ENCODE measurements around the gene NCAM2. TPM values are rescaled to one million over a fixed set of nuclear protein-coding genes. Genes with fewer than 3 reads are reported as not detected.
"Not testable (repeated sequence)": the region's sequence is repeated elsewhere in the genome, so short reads cannot be mapped to it uniquely, and the experiment has no call there.

Gene NCAM2
- polyA plus RNA-seq, 3 donors: 5.7 to 9.8 (median 5.9) TPM

GRCh38 chr21:21101911-21102310 is 103.7 kb downstream of the NCAM2 start:
- DNase-seq: peak; percentile 3

- DNase-seq: no peak
Observed at GRCh38 chr21:21102896-21103295, 104.7 kb downstream of the NCAM2 start.

GRCh38 chr21:21103692-21104091 is 105.5 kb downstream of the NCAM2 start:
- DNase-seq: no peak

GRCh38 chr21:21109736-21110135 is 111.5 kb downstream of the NCAM2 start:
- DNase-seq: no peak

GRCh38 chr21:21111309-21111920 is 113.2 kb downstream of the NCAM2 start:
- DNase-seq: no peak

- no peak for DNase-seq
Observed at GRCh38 chr21:21114461-21114860, 116.3 kb downstream of the NCAM2 start.

- no peak for DNase-seq
Observed at GRCh38 chr21:21119091-21119490, 120.9 kb downstream of the NCAM2 start.

GRCh38 chr21:21122680-21123079 is 124.5 kb downstream of the NCAM2 start:
- no peak for DNase-seq

- DNase-seq: no peak
Observed at GRCh38 chr21:21132390-21132789, 134.2 kb downstream of the NCAM2 start.

GRCh38 chr21:21137986-21138385 is 139.8 kb downstream of the NCAM2 start:
- no peak for DNase-seq

GRCh38 chr21:21146587-21147373 is 148.6 kb downstream of the NCAM2 start:
- DNase-seq: no peak

- DNase-seq: no peak
Observed at GRCh38 chr21:21147374-21147745, 149.2 kb downstream of the NCAM2 start.

- no peak for DNase-seq
Observed at GRCh38 chr21:21148009-21148408, 149.8 kb downstream of the NCAM2 start.

- no peak for DNase-seq
Observed at GRCh38 chr21:21148514-21148913, 150.3 kb downstream of the NCAM2 start.

- not testable (repeated sequence) for DNase-seq
Observed at GRCh38 chr21:21149445-21149844, 151.2 kb downstream of the NCAM2 start.

GRCh38 chr21:21151231-21151630 is 153.0 kb downstream of the NCAM2 start:
- no peak for DNase-seq

- no peak for DNase-seq
Observed at GRCh38 chr21:21156397-21156796, 158.2 kb downstream of the NCAM2 start.

- no peak for DNase-seq
Observed at GRCh38 chr21:21156957-21157356, 158.7 kb downstream of the NCAM2 start.

- no peak for DNase-seq
Observed at GRCh38 chr21:21158376-21158918, 160.2 kb downstream of the NCAM2 start.

GRCh38 chr21:21159253-21159899 is 161.2 kb downstream of the NCAM2 start:
- DNase-seq: no peak

- DNase-seq: no peak
Observed at GRCh38 chr21:21162786-21163185, 164.6 kb downstream of the NCAM2 start.

- peak; percentile 46 for DNase-seq
Observed at GRCh38 chr21:21163904-21164303, 165.7 kb downstream of the NCAM2 start.
